GM19463 (cell line): Measurements from ENCODE around the gene CCL14.
"Not testable (repeated sequence)": the region's sequence is repeated elsewhere in the genome, so short reads cannot be mapped to it uniquely, and the experiment has no call there.

Experiments
- ATAC-seq: cut with Tn5 transposase; IDR thresholded peaks from one replicate; pipeline ENCODE4 v1.9.1; 2021; ENCODE audit warnings: mild to moderate bottlenecking, moderate library complexity; ENCODE audit not compliant: unreplicated experiment

CCL14 gene

GRCh38 chr17:35944151-35944550 lies 42.4 kb downstream of the CCL14 start:
- ATAC-seq, result no peak

DNA sequence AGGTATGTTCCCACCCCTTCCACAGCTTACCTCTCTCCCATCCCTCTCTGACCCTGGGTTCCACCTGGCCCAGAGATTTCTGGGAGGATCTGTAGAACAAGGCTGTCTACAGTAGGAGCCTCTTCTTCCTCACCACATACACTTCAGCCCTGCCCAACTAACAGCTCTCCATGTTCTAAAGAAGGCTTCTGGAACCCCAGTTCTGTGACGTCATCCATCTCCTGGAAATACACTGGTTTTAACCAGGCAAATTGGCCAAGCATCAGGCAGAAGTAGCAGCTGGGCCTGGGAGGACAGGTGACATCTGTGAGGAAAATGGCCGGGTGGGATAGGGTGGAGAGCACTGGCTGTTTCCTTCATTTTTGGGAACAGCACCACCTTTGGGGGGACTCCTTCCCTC lies 43.0 kb downstream of the CCL14 start, which contains the start of gene LYZL6:
Gene LYZL6, minus strand, starts transcription at position 177 of the 400 bp plus-strand sequence. CDS start 4,357 bp downstream, outside the sequence.
- ATAC-seq, result no peak

DNA sequence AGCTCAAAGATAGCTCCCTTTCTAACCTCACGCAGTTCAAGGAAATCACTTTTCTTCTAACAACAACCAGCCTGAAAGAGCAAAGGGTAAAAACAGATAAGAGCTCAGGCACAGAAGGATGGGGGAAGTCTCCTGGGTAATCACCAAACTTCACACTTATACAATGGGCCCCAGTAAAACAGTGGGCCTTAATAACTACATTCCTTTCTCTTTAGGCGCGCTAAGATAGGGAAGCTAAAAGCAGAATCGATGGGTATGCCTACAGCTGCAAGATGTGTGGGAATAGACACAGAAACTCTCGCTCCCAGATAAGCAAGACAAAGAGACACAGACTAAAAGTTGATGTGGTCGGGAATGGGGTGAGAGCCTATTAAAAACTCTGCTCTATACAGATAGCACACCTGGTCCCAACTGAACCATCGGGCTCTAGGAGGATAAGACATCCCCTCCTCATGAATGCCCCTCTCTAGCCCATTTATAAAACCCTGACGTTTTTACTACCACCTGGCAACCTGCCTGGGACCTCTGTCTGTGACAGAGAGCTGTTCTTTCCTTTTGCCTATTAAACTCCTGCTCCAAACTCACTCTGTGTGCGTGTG lies 43.8 kb downstream of the CCL14 start:
- no peak for ATAC-seq

- ATAC-seq, result not testable (repeated sequence)
Measured at GRCh38 chr17:35938492-35938891, 48.0 kb downstream of the CCL14 start.

GRCh38 chr17:35936063-35936462 lies 50.5 kb downstream of the CCL14 start:
- no peak for ATAC-seq

DNA sequence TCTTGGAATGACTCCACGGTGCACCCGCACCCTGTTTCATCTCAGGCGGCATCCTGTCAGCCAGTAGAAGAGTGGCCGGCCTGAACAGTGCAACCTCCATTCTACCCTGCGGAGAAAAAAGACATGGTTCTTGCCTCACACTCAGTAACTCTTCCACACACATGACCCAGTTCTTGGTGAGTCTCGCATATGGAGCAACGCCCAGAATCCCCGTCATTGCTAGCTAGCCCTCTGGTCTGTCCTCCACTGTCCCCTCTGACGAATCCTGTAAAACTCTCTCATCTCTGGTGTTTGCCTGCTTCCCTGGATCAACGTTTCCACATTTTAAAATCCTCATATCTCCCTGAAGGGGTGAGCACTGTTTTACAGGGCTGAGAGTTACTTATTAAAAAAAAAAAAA lies 51.8 kb downstream of the CCL14 start:
- ATAC-seq, result no peak
